ENCODE data around the gene SLC49A4.

Gene SLC49A4

DNA sequence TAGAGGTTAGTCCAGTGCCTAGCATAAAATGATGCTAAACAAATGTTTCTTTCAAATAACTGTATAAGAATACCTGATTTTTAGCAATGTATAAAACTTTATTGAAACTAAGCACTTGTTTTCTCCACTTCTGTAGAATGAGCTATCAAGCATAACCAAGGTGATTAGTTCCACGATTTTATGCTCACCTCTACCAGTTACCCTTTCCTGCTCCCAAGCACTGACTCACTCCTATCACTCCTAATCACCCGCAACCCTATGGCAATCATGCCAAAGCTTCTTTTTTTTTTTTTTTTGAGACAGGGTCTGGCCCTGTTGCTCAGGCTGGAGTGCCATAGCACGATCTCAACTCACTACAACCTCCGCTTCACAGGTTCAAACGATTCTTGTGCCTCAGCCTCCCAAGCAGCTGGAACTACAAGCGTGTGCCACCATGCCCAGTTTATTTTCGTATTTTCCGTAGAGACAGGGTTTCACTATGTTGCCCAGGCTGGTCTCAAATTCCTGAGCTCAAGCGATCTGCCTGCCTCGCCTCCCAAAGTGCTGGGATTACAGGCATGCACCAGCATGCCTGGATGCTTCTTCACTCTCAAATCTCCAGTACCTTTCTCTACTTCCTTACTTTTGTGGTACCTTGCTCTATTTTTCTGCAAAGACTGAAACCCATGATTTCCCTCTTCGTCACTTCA lies 5.1 kb upstream of the SLC49A4 start:
- Histone ChIP-seq H3K9me3 (ENCODE audit: control insufficient read depth, insufficient read depth, low read depth, low read length) (no peaks in the 10 kb centered on the region), H3K36me3 (ENCODE audit: control insufficient read depth in 2 of 2, insufficient read depth in 1 of 2, low read length in 2 of 2) (no peaks in the 10 kb centered on the region), H3K4me3 (ENCODE audit: low read depth, low read length) (no peak overlapping the region), H3K4me1 (ENCODE audit: control insufficient read depth, insufficient read depth, low read length) (no peaks in the 10 kb centered on the region), H3K27ac (ENCODE audit: extremely low read depth, low read depth, low read length) (no peak overlapping the region)
- 0 out of 2 replicates have a peak, but pooled peaks have one; percentile 39 for TF ChIP-seq ZNF600 (tag by site-specific recombination; IDR thresholded peaks at IDR 0.05)
- TF ChIP-seq PRDM1 (tag by site-specific recombination; IDR thresholded peaks at IDR 0.05) = peak; percentile 58; the same call in 1 of the 2 replicates
- TF ChIP-seq ZBTB17 (tag by site-specific recombination; IDR thresholded peaks at IDR 0.05) = peak; percentile 53
- TF ChIP-seq ZNF610 (tag by site-specific recombination; IDR thresholded peaks at IDR 0.05; ENCODE audit: borderline replicate concordance) = no peak
- POLR2A ChIA-PET = no interaction called here
- CTCF ChIA-PET = no interaction called here

GRCh38 chr3:122793568-122794416 lies 1.1 kb upstream of the SLC49A4 start, which contains the start of gene HSPBAP1:
TSS of gene HSPBAP1 (minus strand) at chr3:122793831. CDS start at chr3:122793680, 151 bp downstream.
- Histone ChIP-seq H3K9me3 (ENCODE audit: control insufficient read depth, insufficient read depth, low read depth, low read length) (no peaks in the 10 kb centered on the region), H3K36me3 (ENCODE audit: control insufficient read depth in 2 of 2, insufficient read depth in 1 of 2, low read length in 2 of 2) (no peaks in the 10 kb centered on the region), H3K4me3 (ENCODE audit: low read depth, low read length) (peak within 1 kb of the TSS; percentile 71), H3K4me1 (ENCODE audit: control insufficient read depth, insufficient read depth, low read length) (no peaks in the 10 kb centered on the region; the same call in 1 of the 2 replicates), H3K27ac (ENCODE audit: extremely low read depth, low read depth, low read length) (peak within 1 kb of the TSS; percentile 84)
- CTCF ChIA-PET = interaction anchor here (0.5 kb wide), 1 partner anchor 465 kb away, joined by 3 read pairs; no protein-coding TSS in a partner anchor
- POLR2A ChIA-PET = interaction anchor here (1.0 to 1.3 kb wide), 3 partner anchors 378 to 410 kb away, joined by 3 to 5 read pairs (median 3); partner anchors contain the start of genes FAM162A, SEC22A and WDR5B
- TF ChIP-seq MYNN (tag by site-specific recombination; IDR thresholded peaks at IDR 0.05; ENCODE audit: borderline replicate concordance) (no peak), ZNF155 (tag by site-specific recombination; IDR thresholded peaks at IDR 0.05) (no peak), ZNF184 (tag by site-specific recombination; IDR thresholded peaks at IDR 0.05) (no peak), TRIM28 (IDR thresholded peaks at IDR 0.05; ENCODE audit: borderline replicate concordance, low read length) (peak; percentile 46; the same call in 1 of the 2 replicates), ZNF121 (tag by site-specific recombination; IDR thresholded peaks at IDR 0.05) (no peak), MZF1 (tag by site-specific recombination; IDR thresholded peaks at IDR 0.05; ENCODE audit: borderline replicate concordance) (no peak), ZIC2 (tag by site-specific recombination; IDR thresholded peaks at IDR 0.05) (peak; percentile 54), HOXD13 (CRISPR knock-in tag; IDR thresholded peaks at IDR 0.05; ENCODE audit: borderline replicate concordance) (no peak), IKZF3 (tag by site-specific recombination; IDR thresholded peaks at IDR 0.05) (peak; percentile 82), SP3 (tag by site-specific recombination; IDR thresholded peaks at IDR 0.05) (peak; percentile 72), OSR2 (tag by site-specific recombination; IDR thresholded peaks at IDR 0.05) (peak; percentile 87), ZNF354C (tag by site-specific recombination; IDR thresholded peaks at IDR 0.05; ENCODE audit: borderline replicate concordance, low read depth) (no peak), ZNF133 (tag by site-specific recombination; IDR thresholded peaks at IDR 0.05) (no peak), ZNF670 (tag by site-specific recombination; IDR thresholded peaks at IDR 0.05; ENCODE audit: low read depth) (no peak), ZNF692 (tag by site-specific recombination; IDR thresholded peaks at IDR 0.05) (peak; percentile 74; the same call in 1 of the 2 replicates), ZFP69B (tag by site-specific recombination; IDR thresholded peaks at IDR 0.05) (peak; percentile 70; the same call in 1 of the 2 replicates), ZNF10 (tag by site-specific recombination; IDR thresholded peaks at IDR 0.05) (no peak), ZEB2 (tag by site-specific recombination; IDR thresholded peaks at IDR 0.05) (peak; percentile 80), ZNF629 (tag by site-specific recombination; IDR thresholded peaks at IDR 0.05) (peak; percentile 47), ZNF76 (tag by site-specific recombination; IDR thresholded peaks at IDR 0.05; ENCODE audit: borderline replicate concordance, low read depth) (peak; percentile 73)
- TF ChIP-seq, protein P1, sequence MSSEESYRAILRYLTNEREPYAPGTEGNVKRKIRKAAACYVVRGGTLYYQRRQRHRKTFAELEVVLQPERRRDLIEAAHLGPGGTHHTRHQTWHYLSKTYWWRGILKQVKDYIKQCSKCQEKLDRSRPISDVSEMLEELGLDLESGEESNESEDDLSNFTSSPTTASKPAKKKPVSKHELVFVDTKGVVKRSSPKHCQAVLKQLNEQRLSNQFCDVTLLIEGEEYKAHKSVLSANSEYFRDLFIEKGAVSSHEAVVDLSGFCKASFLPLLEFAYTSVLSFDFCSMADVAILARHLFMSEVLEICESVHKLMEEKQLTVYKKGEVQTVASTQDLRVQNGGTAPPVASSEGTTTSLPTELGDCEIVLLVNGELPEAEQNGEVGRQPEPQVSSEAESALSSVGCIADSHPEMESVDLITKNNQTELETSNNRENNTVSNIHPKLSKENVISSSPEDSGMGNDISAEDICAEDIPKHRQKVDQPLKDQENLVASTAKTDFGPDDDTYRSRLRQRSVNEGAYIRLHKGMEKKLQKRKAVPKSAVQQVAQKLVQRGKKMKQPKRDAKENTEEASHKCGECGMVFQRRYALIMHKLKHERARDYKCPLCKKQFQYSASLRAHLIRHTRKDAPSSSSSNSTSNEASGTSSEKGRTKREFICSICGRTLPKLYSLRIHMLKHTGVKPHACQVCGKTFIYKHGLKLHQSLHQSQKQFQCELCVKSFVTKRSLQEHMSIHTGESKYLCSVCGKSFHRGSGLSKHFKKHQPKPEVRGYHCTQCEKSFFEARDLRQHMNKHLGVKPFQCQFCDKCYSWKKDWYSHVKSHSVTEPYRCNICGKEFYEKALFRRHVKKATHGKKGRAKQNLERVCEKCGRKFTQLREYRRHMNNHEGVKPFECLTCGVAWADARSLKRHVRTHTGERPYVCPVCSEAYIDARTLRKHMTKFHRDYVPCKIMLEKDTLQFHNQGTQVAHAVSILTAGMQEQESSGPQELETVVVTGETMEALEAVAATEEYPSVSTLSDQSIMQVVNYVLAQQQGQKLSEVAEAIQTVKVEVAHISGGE (tag by site-specific recombination; conservative IDR thresholded peaks at IDR 0.05; ENCODE audit: low read depth) = peak; percentile 85
- TF ChIP-seq, protein P2, sequence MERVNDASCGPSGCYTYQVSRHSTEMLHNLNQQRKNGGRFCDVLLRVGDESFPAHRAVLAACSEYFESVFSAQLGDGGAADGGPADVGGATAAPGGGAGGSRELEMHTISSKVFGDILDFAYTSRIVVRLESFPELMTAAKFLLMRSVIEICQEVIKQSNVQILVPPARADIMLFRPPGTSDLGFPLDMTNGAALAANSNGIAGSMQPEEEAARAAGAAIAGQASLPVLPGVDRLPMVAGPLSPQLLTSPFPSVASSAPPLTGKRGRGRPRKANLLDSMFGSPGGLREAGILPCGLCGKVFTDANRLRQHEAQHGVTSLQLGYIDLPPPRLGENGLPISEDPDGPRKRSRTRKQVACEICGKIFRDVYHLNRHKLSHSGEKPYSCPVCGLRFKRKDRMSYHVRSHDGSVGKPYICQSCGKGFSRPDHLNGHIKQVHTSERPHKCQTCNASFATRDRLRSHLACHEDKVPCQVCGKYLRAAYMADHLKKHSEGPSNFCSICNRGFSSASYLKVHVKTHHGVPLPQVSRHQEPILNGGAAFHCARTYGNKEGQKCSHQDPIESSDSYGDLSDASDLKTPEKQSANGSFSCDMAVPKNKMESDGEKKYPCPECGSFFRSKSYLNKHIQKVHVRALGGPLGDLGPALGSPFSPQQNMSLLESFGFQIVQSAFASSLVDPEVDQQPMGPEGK (tag by site-specific recombination; IDR thresholded peaks at IDR 0.05) = peak; percentile 58
